Left ventricle myocardium superior (tissue), 1 donor: ENCODE results near the gene CCDC167. TPM values are rescaled to one million over a fixed set of nuclear protein-coding genes. Genes with fewer than 3 reads are reported as not detected.

Experiments used
- ATAC-seq: fragments of 200-7000 bp; cut with Tn5 transposase; one replicate; pipeline ENCODE4 v1.9.1; 2020; ENCODE audit warnings: mild to moderate bottlenecking, moderate library complexity
- DNase-seq: peaks from one replicate; pipeline ENCODE4 v3.0.0-alpha.2; 2020
- intact Hi-C: fragments of 100-400 bp; cut with micrococcal nuclease; formaldehyde crosslinking; loops from one replicate; pipeline ENCODE4 v1.11.0; 2022
- total RNA-seq: library from RNA; stranded (reverse); fragmentation: NEBNext Ultra II Directional; extraction: Animal tissue kit (Norgen Biotek cat#: 25700); gene quantifications from one replicate; pipeline ENCODE4 v1.2.1, GENCODE V29; 2021
- donor health status: DM: no; HTN: yes; CAD: no; lungs with severe emphysema.

CCDC167 gene
- total RNA-seq, 1 donor from 2014 or later, result 26.6 TPM

- DNase-seq (no peak), ATAC-seq (no peak)
- intact Hi-C loops, result no loop called here
Observed at GRCh38 chr6:37480951-37481534, 18.6 kb downstream of the CCDC167 start.

- intact Hi-C loops, result no loop called here
- DNase-seq, result no peak
- ATAC-seq, result no peak
Observed at GRCh38 chr6:37480118-37480736, 19.5 kb downstream of the CCDC167 start.

- intact Hi-C loops, result no loop called here
- no peak for ATAC-seq
- no peak for DNase-seq
Observed at GRCh38 chr6:37479266-37479854, 20.3 kb downstream of the CCDC167 start.

- DNase-seq (no peak), ATAC-seq (no peak)
- intact Hi-C loops, result no loop called here
Observed at GRCh38 chr6:37478827-37479226, 20.9 kb downstream of the CCDC167 start.

GRCh38 chr6:37477656-37478435 lies 21.8 kb downstream of the CCDC167 start:
- DNase-seq, result no peak
- intact Hi-C loops, result no loop called here
- no peak for ATAC-seq

- intact Hi-C loops, result no loop called here
- ATAC-seq, result no peak
- no peak for DNase-seq
Observed at GRCh38 chr6:37477191-37477590, 22.5 kb downstream of the CCDC167 start.

GRCh38 chr6:37474316-37474715 lies 25.4 kb downstream of the CCDC167 start:
- intact Hi-C loops, result no loop called here
- ATAC-seq (no peak), DNase-seq (no peak)

- intact Hi-C loops, result no loop called here
- DNase-seq (peak; percentile 85), ATAC-seq (peak; percentile 90)
Observed at GRCh38 chr6:37473364-37474095, 26.2 kb downstream of the CCDC167 start.

- intact Hi-C loops, result no loop called here
- no peak for DNase-seq
- no peak for ATAC-seq
Observed at GRCh38 chr6:37467718-37468117, 32.0 kb downstream of the CCDC167 start.

GRCh38 chr6:37463110-37463509 lies 36.6 kb downstream of the CCDC167 start:
- intact Hi-C loops, result no loop called here
- DNase-seq, result no peak
- no peak for ATAC-seq

- intact Hi-C loops, result no loop called here
- ATAC-seq, result no peak
- DNase-seq, result no peak
Observed at GRCh38 chr6:37460805-37461204, 38.9 kb downstream of the CCDC167 start.

GRCh38 chr6:37459981-37460800 lies 39.5 kb downstream of the CCDC167 start:
- ATAC-seq (no peak), DNase-seq (no peak)
- intact Hi-C loops, result no loop called here

- peak; percentile 43 for DNase-seq
- intact Hi-C loops, result no loop called here
- ATAC-seq, result peak; percentile 56
Observed at GRCh38 chr6:37456816-37457560, 42.7 kb downstream of the CCDC167 start.

GRCh38 chr6:37456126-37456525 lies 43.6 kb downstream of the CCDC167 start:
- DNase-seq (no peak), ATAC-seq (no peak)
- intact Hi-C loops, result no loop called here

GRCh38 chr6:37454420-37455140 lies 45.1 kb downstream of the CCDC167 start:
- no peak for ATAC-seq
- no peak for DNase-seq
- intact Hi-C loops, result no loop called here

GRCh38 chr6:37452522-37452921 lies 47.2 kb downstream of the CCDC167 start:
- intact Hi-C loops, result no loop called here
- DNase-seq, result no peak
- ATAC-seq, result no peak

- ATAC-seq, result no peak
- no peak for DNase-seq
Observed at GRCh38 chr6:37451441-37452193, 48.1 kb downstream of the CCDC167 start.

More at GRCh38 chr6:37451441-37452193, 48.1 kb downstream of the CCDC167 start:
- intact Hi-C loops, result no loop called here
